SK-N-SH (cell line): ENCODE measurements around the gene HASPIN.

Source experiments
- CTCF ChIP-seq: fragments of 200-600 bp; sonication (generic); IDR thresholded peaks from 2 replicates; pipeline ENCODE4 v1.6.1; 2017; ENCODE audit warnings: antibody characterized with exemption, mild to moderate bottlenecking, moderate library complexity
- EP300 ChIP-seq, 2 experiments: IDR thresholded peaks; 2 replicates each; pipeline versions ENCODE4 v1.4.0 to v1.6.1; 2012; ENCODE audit warnings: borderline replicate concordance in 1 of 2, low read depth in 1 of 2, low read length in 1 of 2
- GABPA ChIP-seq: IDR thresholded peaks from 2 replicates; pipeline ENCODE4 v1.4.0; 2012; ENCODE audit warnings: low read depth, mild to moderate bottlenecking
- NRF1 ChIP-seq: IDR thresholded peaks from 2 replicates; pipeline ENCODE4 v1.6.1; 2012; ENCODE audit warnings: low read depth, mild to moderate bottlenecking, low read length
- RAD21 ChIP-seq: IDR thresholded peaks from 2 replicates; pipeline ENCODE4 v1.6.1; 2012; ENCODE audit warnings: mild to moderate bottlenecking, low read length
- REST ChIP-seq: IDR thresholded peaks from 2 replicates; pipeline ENCODE4 v1.6.1; 2012; ENCODE audit warnings: mild to moderate bottlenecking, low read depth, low read length, moderate library complexity

DNA sequence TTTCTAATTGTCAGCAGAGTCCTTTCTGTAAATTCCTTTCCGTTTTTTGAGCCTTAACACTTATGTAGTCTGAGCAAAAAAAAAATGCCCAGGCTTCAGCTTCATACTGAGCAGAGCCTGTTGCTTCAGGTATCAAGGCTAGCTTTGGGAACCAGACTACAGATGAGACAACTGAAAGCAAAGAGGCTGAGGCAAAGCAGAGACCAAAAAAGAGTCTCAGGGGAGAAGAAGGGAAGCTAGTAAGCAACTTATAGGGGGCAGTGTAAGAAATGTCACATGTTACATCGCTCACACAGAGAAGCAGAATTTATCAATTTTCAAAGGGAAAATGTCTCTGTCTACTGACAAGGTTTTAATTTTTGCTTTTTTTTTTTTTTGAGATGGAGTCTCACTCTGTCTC is 3.3 kb downstream of the HASPIN start:
- TF ChIP-seq NRF1, result no peak
- TF ChIP-seq RAD21, result no peak
- no peak for TF ChIP-seq CTCF
- TF ChIP-seq EP300 (IDR thresholded peaks at IDR 0.05; ENCODE audit: borderline replicate concordance in 1 of 2, low read depth in 1 of 2, low read length in 1 of 2), result no peak
- no peak for TF ChIP-seq REST
- no peak for TF ChIP-seq GABPA
